Activated naive CD8-positive, alpha-beta T cell treated with anti-CD3 and anti-CD28 coated beads, Interleukin-2, amount 10 ng/mL, durations not matched to agents 7 days and 5 days (primary cell): ENCODE results near the gene EXOC6B. TPM values are rescaled to one million over a fixed set of nuclear protein-coding genes. Genes with fewer than 3 reads are reported as not detected.

Experiments
- ATAC-seq: fragments of 150-1000 bp; cut with Tn5 transposase; one replicate; pipeline ENCODE4 v1.10.0; 2021; ENCODE audit warnings: low read depth, moderate library complexity
- POLR2A ChIA-PET: fragments of 350-600 bp; sonication (Branson Sonifier 250); formaldehyde crosslinking; loops from one replicate; lab custom pipeline; 2021; ENCODE audit warnings: antibody characterized with exemption; lab: Charles Lee
- DNase-seq: peaks from one replicate; pipeline ENCODE4 v3.0.0; 2021
- H3K27ac Mint-ChIP-seq: one replicate; pipeline ENCODE4 v1.8.0; 2022; ENCODE audit warnings: mild to moderate bottlenecking, mixed read lengths
- H3K27me3 Mint-ChIP-seq: one replicate; pipeline ENCODE4 v1.8.0; 2022; ENCODE audit warnings: mild to moderate bottlenecking, moderate library complexity, mixed read lengths
- H3K36me3 Mint-ChIP-seq: one replicate; pipeline ENCODE4 v1.8.0; 2021; ENCODE audit warnings: mild to moderate bottlenecking, mixed read lengths
- H3K4me1 Mint-ChIP-seq: one replicate; pipeline ENCODE4 v1.8.0; 2021; ENCODE audit warnings: mixed read lengths
- H3K4me3 Mint-ChIP-seq: one replicate; pipeline ENCODE4 v1.8.0; 2022; ENCODE audit warnings: mild to moderate bottlenecking, moderate library complexity, mixed read lengths
- H3K9me3 Mint-ChIP-seq: one replicate; pipeline ENCODE4 v1.8.0; 2021; ENCODE audit warnings: mixed read lengths
- total RNA-seq, 2 experiments: library from RNA; stranded (reverse); gene quantifications; one replicate each; pipeline ENCODE4 v1.2.3, GENCODE V29; 2021

EXOC6B gene
- total RNA-seq, 2 experiments from 2014 or later = 20.7 to 22.7 TPM

DNA sequence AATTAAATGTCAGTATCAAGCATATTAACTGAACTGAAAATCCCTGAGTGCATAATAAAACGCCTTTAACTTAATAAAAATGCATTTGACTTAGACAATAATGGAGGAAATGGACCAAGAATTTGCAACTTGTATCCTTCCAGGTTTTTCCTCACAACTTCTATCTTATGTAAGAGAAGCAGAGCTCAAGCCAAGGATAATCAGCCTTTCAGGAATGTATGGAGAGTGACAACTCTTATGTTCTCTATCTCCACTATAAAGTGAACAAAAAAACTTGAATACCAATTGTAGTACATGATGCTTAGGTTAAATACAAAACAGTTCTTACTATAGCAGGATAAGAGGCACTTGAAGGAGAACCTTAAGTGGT lies 613.4 kb downstream of the EXOC6B start:
- Mint-ChIP-seq H3K36me3 (no peaks in the 10 kb centered on the region), H3K27ac (no peak overlapping the region), H3K27me3 (no peaks in the 10 kb centered on the region), H3K4me1 (no peaks in the 10 kb centered on the region), H3K4me3 (no peak overlapping the region), H3K9me3 (peaks cover 1% of the 10 kb centered on the region)
- DNase-seq (no peak), ATAC-seq (no peak)
- POLR2A ChIA-PET = no interaction called here

DNA sequence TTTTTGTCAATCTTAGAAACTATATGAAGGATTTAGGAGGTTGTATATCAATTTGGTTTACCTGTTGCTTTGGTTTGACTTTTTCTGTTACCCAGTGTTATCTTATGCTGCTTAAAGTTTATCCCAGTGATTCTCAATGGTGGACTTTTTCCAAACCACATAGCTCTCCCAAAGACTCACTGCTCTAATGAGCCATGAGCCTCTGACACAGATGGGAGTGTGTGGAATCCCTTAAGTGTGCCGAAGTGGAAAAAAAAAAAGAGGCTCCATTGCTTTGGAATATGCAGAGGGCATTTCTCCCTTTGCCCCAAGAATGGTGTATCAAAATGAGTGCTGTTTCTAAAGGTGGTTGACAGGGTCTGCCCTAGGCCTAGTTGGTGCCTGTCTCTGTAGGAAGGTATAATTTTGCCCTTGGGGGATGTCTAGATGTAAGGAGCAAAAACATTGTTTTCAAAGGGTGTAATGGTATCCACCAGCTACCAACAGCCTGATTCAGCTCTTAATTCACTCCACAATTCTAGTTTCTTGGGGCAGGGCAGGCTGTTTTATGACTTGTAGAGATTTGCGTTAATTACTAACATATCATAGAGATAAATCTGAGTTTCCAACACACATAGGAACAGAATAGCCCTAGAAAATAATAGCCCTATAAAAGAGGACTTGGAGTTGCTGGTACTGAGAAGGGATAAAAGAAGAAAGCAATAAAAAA lies 613.9 kb downstream of the EXOC6B start:
- DNase-seq (no peak), ATAC-seq (no peak)
- POLR2A ChIA-PET = no interaction called here
- no peak overlapping the region for H3K27ac Mint-ChIP-seq
- H3K4me3 Mint-ChIP-seq = no peak overlapping the region
- H3K4me1 Mint-ChIP-seq = no peaks in the 10 kb centered on the region
- H3K27me3 Mint-ChIP-seq = no peaks in the 10 kb centered on the region
- H3K36me3 Mint-ChIP-seq = no peaks in the 10 kb centered on the region
- peaks cover 1% of the 10 kb centered on the region for H3K9me3 Mint-ChIP-seq

DNA sequence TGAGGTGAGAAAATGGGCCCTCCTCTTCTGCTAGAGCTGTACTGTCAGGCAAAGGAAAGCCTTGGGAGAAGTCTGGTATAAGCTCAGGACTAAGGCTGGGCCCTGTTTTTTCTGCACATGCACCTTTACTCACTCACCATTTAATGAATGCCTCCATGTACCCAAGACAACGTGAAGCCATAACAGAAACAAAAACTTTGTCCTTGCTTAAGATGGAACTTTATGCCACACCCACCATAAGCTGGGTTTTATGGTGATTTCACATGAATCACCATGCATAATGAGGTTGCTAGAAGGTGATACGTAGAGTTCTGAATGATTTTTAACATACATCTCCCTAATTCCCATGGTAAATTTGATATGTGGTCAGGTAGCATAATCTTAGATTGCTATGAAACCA lies 614.5 kb downstream of the EXOC6B start:
- no peak overlapping the region for H3K4me3 Mint-ChIP-seq
- no peak for ATAC-seq
- H3K27ac Mint-ChIP-seq = no peak overlapping the region
- DNase-seq = no peak
- POLR2A ChIA-PET = no interaction called here
- H3K4me1 Mint-ChIP-seq = no peaks in the 10 kb centered on the region
- no peaks in the 10 kb centered on the region for H3K36me3 Mint-ChIP-seq
- H3K27me3 Mint-ChIP-seq = no peaks in the 10 kb centered on the region
- H3K9me3 Mint-ChIP-seq = peaks cover 1% of the 10 kb centered on the region

DNA sequence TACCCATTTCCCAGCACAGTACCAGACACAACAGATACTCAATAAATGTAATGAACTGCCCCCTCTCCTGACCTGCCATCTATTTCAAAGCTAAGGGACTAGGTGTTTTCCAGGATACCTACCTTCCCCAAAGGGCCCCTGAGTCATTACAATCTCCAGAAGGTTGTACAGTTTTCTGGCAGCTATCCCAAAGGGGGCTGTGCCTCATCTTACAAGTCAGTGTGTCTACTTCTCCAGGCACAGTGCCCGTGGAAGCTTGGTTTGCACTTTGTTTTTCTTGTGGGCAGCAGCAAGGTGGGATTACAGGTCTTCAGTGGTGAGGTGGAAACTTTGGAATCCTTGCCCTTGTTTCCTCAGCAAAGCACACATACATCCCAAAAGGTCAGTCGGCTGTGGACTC lies 615.4 kb downstream of the EXOC6B start:
- no peaks in the 10 kb centered on the region for H3K27me3 Mint-ChIP-seq
- H3K9me3 Mint-ChIP-seq = peaks cover 1% of the 10 kb centered on the region
- no peak overlapping the region for H3K4me3 Mint-ChIP-seq
- H3K27ac Mint-ChIP-seq = no peak overlapping the region
- POLR2A ChIA-PET = no interaction called here
- no peaks in the 10 kb centered on the region for H3K36me3 Mint-ChIP-seq
- ATAC-seq = no peak
- DNase-seq = no peak
- H3K4me1 Mint-ChIP-seq = no peaks in the 10 kb centered on the region

DNA sequence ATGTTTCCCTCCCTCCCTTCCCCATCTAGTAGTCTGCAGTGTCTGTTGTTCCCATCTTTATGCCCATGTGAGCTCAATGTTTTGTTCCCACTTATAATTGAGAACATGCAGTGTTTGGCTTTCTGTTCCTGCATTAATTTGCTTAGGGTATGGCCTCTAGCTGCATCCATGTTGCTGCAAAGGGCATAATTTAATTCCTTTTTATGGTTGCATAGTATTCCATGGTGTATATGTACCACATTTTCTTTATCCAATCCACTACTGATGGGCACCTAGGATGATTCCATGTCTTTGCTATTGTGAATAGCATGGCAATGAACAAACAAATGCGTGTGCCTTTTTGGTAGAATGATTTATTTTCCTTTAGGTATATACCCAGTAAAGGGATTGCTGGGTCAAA lies 617.6 kb downstream of the EXOC6B start:
- POLR2A ChIA-PET = no interaction called here
- H3K4me3 Mint-ChIP-seq = no peak overlapping the region
- H3K36me3 Mint-ChIP-seq = no peaks in the 10 kb centered on the region
- DNase-seq (no peak), ATAC-seq (no peak)
- no peaks in the 10 kb centered on the region for H3K27me3 Mint-ChIP-seq
- peaks cover 1% of the 10 kb centered on the region for H3K9me3 Mint-ChIP-seq
- no peaks in the 10 kb centered on the region for H3K4me1 Mint-ChIP-seq
- H3K27ac Mint-ChIP-seq = no peak overlapping the region

DNA sequence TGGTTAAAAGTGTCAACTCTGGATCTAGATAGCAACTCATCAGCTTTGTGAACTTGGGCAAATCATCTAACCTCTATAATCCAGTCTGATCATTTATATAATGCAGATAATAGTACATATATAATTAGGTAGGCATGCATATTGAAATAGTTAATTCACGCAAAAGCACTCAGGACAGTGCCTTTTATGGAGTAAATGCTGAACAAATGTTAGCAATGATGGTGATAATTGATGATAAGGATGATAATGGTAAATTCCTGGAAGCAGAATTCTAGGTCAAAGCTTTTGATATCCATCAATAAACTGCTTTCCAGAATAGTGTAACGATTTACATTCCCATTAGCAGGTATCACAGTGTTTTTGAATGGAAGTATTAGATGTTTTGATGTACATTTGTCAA lies 618.5 kb downstream of the EXOC6B start:
- no peak overlapping the region for H3K4me3 Mint-ChIP-seq
- no peak for DNase-seq
- no peaks in the 10 kb centered on the region for H3K27me3 Mint-ChIP-seq
- no peak overlapping the region for H3K27ac Mint-ChIP-seq
- no peaks in the 10 kb centered on the region for H3K36me3 Mint-ChIP-seq
- POLR2A ChIA-PET = no interaction called here
- H3K4me1 Mint-ChIP-seq = no peaks in the 10 kb centered on the region
- ATAC-seq = no peak
- peaks cover 1% of the 10 kb centered on the region for H3K9me3 Mint-ChIP-seq

DNA sequence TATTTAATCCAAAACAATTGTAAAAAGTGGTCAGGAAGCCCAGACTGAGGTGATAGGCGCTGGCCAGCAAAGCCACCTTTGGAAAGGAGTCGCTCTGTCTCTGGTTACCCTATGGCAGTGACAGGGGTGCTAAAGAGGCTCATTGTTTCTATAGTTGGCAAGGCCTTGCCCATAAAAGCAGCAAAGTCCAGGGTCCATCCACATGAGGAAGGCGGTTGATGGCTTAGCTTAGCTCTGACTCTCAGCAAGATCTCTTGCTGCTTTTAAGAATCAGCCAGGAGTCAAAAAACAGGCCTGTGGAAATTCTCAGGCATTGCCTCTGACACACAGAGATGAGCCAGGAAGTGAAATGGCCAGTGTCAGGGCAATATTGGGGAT lies 620.3 kb downstream of the EXOC6B start:
- Mint-ChIP-seq H3K9me3 (peaks cover 1% of the 10 kb centered on the region), H3K27me3 (no peaks in the 10 kb centered on the region), H3K27ac (no peak overlapping the region), H3K4me3 (no peak overlapping the region), H3K4me1 (no peaks in the 10 kb centered on the region), H3K36me3 (no peaks in the 10 kb centered on the region)
- no peak for ATAC-seq
- DNase-seq = no peak
- POLR2A ChIA-PET = no interaction called here

DNA sequence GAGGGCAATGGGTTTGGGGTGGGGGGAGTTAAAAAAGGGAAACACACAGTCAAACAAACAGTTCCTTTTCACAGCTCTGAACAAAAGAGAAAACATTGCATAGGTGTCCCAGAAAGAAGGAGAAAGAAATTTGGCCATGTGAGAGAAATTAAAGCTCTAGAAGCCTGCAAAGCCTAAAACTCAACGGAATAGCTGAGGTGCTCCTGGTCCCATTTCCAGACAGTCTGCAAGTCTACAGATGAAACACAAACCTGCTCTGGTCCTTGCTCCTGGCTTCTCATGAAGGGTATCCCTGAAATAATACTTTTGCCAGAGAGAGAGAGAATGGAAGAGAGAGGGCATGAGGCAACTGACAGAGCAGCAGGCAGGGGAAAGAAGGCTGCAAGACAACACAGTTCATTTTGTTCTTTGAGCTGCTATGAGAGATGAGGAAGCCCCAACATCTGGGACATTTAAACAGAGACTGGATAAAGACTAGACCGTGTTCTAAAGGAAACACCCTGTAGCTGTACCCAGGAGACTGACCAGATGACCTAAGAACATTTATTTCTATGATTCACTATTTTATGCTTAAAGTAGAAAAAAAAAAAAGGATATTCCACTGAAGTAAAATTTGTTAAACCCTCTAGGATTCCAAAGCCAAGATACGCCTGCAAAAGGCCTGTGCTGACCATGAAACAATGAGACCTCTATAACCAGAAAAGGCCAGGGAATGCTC lies 620.9 kb downstream of the EXOC6B start:
- H3K36me3 Mint-ChIP-seq = no peaks in the 10 kb centered on the region
- H3K27ac Mint-ChIP-seq = no peak overlapping the region
- H3K9me3 Mint-ChIP-seq = peaks cover under 1% of the 10 kb centered on the region

DNA sequence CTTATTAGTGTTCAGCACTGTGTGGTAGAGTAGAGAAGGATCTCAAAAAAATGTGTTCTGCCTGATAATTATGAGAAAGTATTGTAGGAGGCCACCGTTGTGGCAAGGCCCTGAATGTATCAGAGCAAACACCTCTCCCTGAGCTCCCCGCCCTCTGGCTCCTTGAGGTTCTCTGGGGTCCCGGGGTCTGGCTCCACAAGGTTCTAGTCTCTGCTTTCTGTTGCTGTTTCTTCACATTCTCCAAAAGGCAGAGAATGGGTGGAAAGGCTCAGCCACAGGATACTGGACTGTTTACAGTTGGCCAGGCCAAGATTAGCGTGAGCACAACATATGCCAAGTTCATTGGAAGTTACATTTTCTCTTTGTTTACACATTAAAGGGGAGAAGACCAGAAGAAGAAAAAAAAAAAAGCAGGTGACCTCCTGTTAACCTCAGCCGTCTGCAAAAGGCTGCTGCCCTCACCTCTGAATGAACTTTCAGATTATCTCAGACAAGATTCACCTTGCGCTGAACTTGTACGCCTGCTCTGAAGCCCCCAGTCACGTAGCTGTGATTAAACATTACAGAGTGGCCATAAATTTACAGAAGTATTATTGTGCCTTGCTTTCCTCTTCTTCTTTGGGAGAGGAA lies 621.6 kb downstream of the EXOC6B start:
- no peaks in the 10 kb centered on the region for H3K9me3 Mint-ChIP-seq
- no peaks in the 10 kb centered on the region for H3K4me1 Mint-ChIP-seq
- H3K27ac Mint-ChIP-seq = no peak overlapping the region
- DNase-seq (no peak), ATAC-seq (no peak)
- no peak overlapping the region for H3K4me3 Mint-ChIP-seq
- H3K36me3 Mint-ChIP-seq = no peaks in the 10 kb centered on the region
- H3K27me3 Mint-ChIP-seq = no peaks in the 10 kb centered on the region
- POLR2A ChIA-PET = no interaction called here

More for the DNA sequence above, 620.9 kb downstream of the EXOC6B start:
- Mint-ChIP-seq H3K4me1 (no peaks in the 10 kb centered on the region), H3K27me3 (no peaks in the 10 kb centered on the region), H3K4me3 (no peak overlapping the region)
- no peak for DNase-seq
- ATAC-seq = no peak
- POLR2A ChIA-PET = no interaction called here

DNA sequence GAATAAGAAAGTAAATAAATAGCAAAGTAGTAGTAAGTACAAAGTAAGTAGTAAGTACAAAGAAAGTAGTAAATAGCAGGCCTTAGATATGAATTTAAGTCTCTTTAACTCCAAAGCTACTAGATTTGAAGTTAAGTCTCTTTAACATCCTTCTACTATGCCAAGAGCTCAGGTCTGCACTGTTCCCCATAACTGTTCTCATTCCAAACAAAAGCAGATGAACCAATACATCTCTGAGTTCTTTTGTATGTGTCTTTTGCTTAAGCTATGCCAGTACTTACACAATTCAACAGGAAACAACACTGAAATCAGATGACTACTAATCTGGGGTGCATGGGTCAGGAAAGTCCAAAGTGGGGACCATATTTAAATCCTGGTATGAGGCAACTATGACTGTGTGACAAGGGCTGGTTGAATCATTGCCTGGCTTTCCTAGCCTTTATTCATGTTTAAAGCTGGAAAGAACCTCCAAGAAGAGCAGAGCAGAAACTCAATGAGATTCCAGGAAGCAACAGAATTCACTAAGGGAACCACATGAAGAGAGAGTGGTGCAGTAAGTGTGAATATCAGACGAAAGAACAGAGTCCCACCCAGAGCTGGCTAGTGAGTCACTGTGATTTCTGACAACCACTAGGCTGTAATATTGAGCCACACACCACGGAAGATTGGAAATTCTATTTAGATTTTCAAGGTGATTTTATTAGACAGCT lies 627.1 kb downstream of the EXOC6B start:
- DNase-seq = no peak
- no peak for ATAC-seq
- POLR2A ChIA-PET = no interaction called here
- Mint-ChIP-seq H3K9me3 (no peaks in the 10 kb centered on the region), H3K36me3 (no peaks in the 10 kb centered on the region), H3K27me3 (no peaks in the 10 kb centered on the region), H3K4me3 (no peak overlapping the region), H3K27ac (no peak overlapping the region), H3K4me1 (no peaks in the 10 kb centered on the region)

DNA sequence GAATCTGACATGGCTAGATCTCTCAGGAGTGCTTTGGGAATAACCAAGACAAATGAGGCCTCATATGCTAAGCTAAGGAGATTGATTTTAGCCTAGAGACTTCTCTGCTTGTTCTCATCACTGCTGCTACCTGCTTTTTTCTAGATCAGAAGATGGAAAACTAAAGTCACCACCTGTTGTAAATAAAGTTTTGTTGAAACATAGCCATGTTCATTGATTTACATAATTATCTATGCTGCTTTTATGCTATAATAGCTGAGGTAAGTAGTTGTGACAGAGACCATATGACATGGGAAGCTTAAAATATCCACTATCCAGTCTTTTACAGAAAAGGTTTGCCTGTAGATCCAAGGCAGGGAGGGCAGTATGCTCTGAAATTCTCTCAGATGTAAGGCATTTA lies 632.1 kb downstream of the EXOC6B start:
- POLR2A ChIA-PET = no interaction called here
- Mint-ChIP-seq H3K9me3 (peaks cover 2% of the 10 kb centered on the region), H3K4me3 (no peak overlapping the region), H3K27me3 (no peaks in the 10 kb centered on the region), H3K27ac (no peak overlapping the region), H3K4me1 (no peaks in the 10 kb centered on the region), H3K36me3 (no peaks in the 10 kb centered on the region)
- ATAC-seq (no peak), DNase-seq (no peak)

DNA sequence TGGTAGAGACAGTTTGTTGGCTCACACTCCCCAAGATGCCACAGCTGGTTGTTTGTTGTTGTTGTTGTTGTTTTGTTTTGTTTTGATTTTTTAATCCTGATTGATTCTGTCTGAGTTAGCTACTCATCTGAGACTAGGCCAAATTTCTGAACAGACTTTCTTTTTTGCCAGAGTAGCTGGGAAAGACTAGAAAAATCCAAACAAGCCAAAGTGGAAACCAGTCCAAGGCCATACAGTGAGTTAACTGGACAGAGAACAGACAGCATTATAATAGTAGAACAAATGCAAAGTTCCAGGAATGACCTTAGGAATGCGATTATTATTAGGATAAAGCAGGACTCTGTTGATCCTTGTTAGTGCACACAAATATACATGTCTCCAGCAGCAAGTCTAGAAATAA lies 634.4 kb downstream of the EXOC6B start:
- Mint-ChIP-seq H3K36me3 (no peaks in the 10 kb centered on the region), H3K4me3 (no peak overlapping the region), H3K27me3 (no peaks in the 10 kb centered on the region), H3K9me3 (peaks cover 4% of the 10 kb centered on the region), H3K4me1 (no peaks in the 10 kb centered on the region), H3K27ac (no peak overlapping the region)
- no peak for DNase-seq
- POLR2A ChIA-PET = no interaction called here
- no peak for ATAC-seq

DNA sequence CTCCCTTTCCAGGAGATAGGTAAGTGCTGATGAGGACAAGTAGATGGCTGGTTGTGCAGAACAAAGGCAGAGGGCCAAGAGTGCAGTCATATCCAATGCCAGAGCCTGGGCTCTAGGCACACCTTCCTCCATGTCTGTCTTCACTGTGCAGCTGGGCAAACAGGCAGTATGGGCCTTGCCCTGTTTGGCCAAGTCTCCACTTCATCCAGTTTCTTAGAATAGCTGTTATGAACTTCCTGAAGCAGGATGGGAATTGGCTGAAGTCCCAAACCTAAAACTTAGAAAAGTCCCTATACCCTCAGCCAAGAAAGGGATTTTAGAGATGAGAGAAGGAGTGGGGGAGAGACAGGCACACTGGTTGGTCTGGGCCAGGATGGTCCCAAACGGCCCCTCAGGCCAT lies 640.6 kb downstream of the EXOC6B start:
- H3K9me3 Mint-ChIP-seq = peaks cover 5% of the 10 kb centered on the region
- no peaks in the 10 kb centered on the region for H3K4me1 Mint-ChIP-seq
- no peak for ATAC-seq
- H3K27me3 Mint-ChIP-seq = no peaks in the 10 kb centered on the region
- no peaks in the 10 kb centered on the region for H3K36me3 Mint-ChIP-seq
- DNase-seq = no peak
- no peak overlapping the region for H3K27ac Mint-ChIP-seq
- POLR2A ChIA-PET = no interaction called here
- no peak overlapping the region for H3K4me3 Mint-ChIP-seq
